GM12878 (cell line): ENCODE measurements around the gene BAK1. TPM values are rescaled to one million over a fixed set of nuclear protein-coding genes. Genes with fewer than 3 reads are reported as not detected.

ENCODE experiments used
- ATAC-seq: fragments of 200-7000 bp; cut with Tn5 transposase; 3 replicates; pipeline ENCODE4 v1.9.1; 2020; ENCODE audit warnings: mild to moderate bottlenecking, moderate library complexity
- BruUV-seq: library from RNA; stranded (reverse); fragments of 400-500 nt; replicated peaks from 2 replicates; lab custom pipeline; 2021; lab: Mats Ljungman, UMichigan
- CTCF ChIA-PET: fragments of 300-600 bp; sonication (Branson Sonifier 250); formaldehyde crosslinking; extraction: SDS; loops from one replicate; lab custom pipeline; 2021; ENCODE audit warnings: inconsistent platforms; lab: Yijun Ruan, JAX
- POLR2A ChIA-PET: fragments of 350-600 bp; formaldehyde crosslinking; extraction: SDS; loops from one replicate; lab custom pipeline; 2021; ENCODE audit warnings: inconsistent platforms; lab: Charles Lee
- RAD21 ChIA-PET: fragments of 300-600 bp; sonication (Branson Sonifier 250); formaldehyde crosslinking; loops from one replicate; lab custom pipeline; 2023; ENCODE audit warnings: antibody characterized with exemption; ENCODE audit not compliant: unreplicated experiment; lab: Charles Lee
- SMC1A ChIA-PET: fragments of 300-600 bp; sonication (Branson Sonifier 250); formaldehyde crosslinking; loops from one replicate; lab custom pipeline; 2023; ENCODE audit not compliant: unreplicated experiment, uncharacterized antibody; lab: Charles Lee
- DNase-seq: peaks from one replicate; pipeline ENCODE4 v3.0.0-alpha.2; 2011; ENCODE audit warnings: low read depth, low spot score
- FAIRE-seq: peaks from 3 replicates; lab custom pipeline; 2011; peaks lifted over from hg19 to GRCh38; lab: Jason Lieb, UNC
- H2AFZ ChIP-seq: 2 replicates; pipeline ENCODE4 v1.6.0; 2011; ENCODE audit warnings: low read depth, low read length, control low read depth; ENCODE audit not compliant: control insufficient read depth
- H3K27ac ChIP-seq: 2 replicates; pipeline ENCODE4 v1.5.1; 2011; ENCODE audit warnings: control low read depth; ENCODE audit not compliant: control insufficient read depth, insufficient read depth
- H3K27me3 ChIP-seq, 2 experiments: replicated peaks in 1 of 2; 2 replicates each; pipeline versions ENCODE4 v1.6.0 to v1.6.1; 2011; ENCODE audit warnings: low read length in 1 of 2; ENCODE audit not compliant: control insufficient read depth in 2 of 2, insufficient read depth in 2 of 2
- H3K36me3 ChIP-seq, 2 experiments: 2 replicates each; pipeline ENCODE4 v1.5.1; 2011; ENCODE audit warnings: low read length in 1 of 2; ENCODE audit not compliant: control insufficient read depth in 2 of 2, insufficient read depth in 2 of 2
- H3K4me1 ChIP-seq: 2 replicates; pipeline ENCODE4 v1.6.1; 2011; ENCODE audit warnings: mild to moderate bottlenecking, low read length, moderate library complexity, mixed read lengths; ENCODE audit not compliant: control insufficient read depth, insufficient read depth
- H3K4me2 ChIP-seq: 2 replicates; pipeline ENCODE4 v1.6.0; 2011; ENCODE audit warnings: control low read depth; ENCODE audit not compliant: control insufficient read depth, insufficient read depth
- H3K4me3 ChIP-seq: fragments of 200-600 bp; sonication (generic); 2 replicates; pipeline ENCODE4 v1.5.1; 2016
- H3K79me2 ChIP-seq: 2 replicates; pipeline ENCODE4 v1.6.0; 2011; ENCODE audit warnings: low read length; ENCODE audit not compliant: control insufficient read depth, insufficient read depth
- H3K9ac ChIP-seq: 2 replicates; pipeline ENCODE4 v1.8.0; 2011; ENCODE audit warnings: low read length, control low read depth, mixed read lengths; ENCODE audit not compliant: control insufficient read depth, insufficient read depth
- H3K9me3 ChIP-seq: replicated peaks from 3 replicates; pipeline ENCODE4 v1.5.1; 2011; ENCODE audit warnings: mild to moderate bottlenecking, low read length; ENCODE audit not compliant: control insufficient read depth, insufficient read depth
- H4K20me1 ChIP-seq: 2 replicates; pipeline ENCODE4 v1.6.0; 2011; ENCODE audit not compliant: control insufficient read depth, insufficient read depth
- BHLHE40 ChIP-seq, 2 experiments: fragments of 450-650 bp in 1 of 2; IDR thresholded peaks; 2 replicates each; pipeline ENCODE4 v1.6.1; 2011 to 2017; ENCODE audit warnings: low read depth in 2 of 2, borderline replicate concordance in 1 of 2, improper control_type of control experiment in 1 of 2, low read length in 1 of 2, mild to moderate bottlenecking in 1 of 2
- EGR1 ChIP-seq, 2 experiments: IDR thresholded peaks; 1 replicate in 1 of 2; 2 replicates in 1 of 2; pipeline ENCODE4 v1.6.1; 2011 to 2012; ENCODE audit warnings: low read depth in 2 of 2, low read length in 2 of 2, borderline replicate concordance in 1 of 2, mild to moderate bottlenecking in 1 of 2, moderate library complexity in 1 of 2
- ELK1 ChIP-seq: IDR thresholded peaks from 2 replicates; pipeline ENCODE4 v1.6.1; 2012; ENCODE audit warnings: low read depth, low read length, improper control_type of control experiment
- IKZF1 ChIP-seq: fragments of 450-650 bp; conservative IDR thresholded peaks from 2 replicates; pipeline ENCODE4 v1.6.1; 2017; ENCODE audit warnings: antibody characterized with exemption, mild to moderate bottlenecking
- JUNB ChIP-seq: IDR thresholded peaks from 2 replicates; pipeline ENCODE4 v1.6.1; 2016; ENCODE audit warnings: antibody characterized with exemption, mild to moderate bottlenecking
- POLR2AphosphoS5 ChIP-seq: IDR thresholded peaks from 2 replicates; pipeline ENCODE4 v1.6.1; 2011; ENCODE audit warnings: mild to moderate bottlenecking, low read length, inconsistent platforms
- TCF12 ChIP-seq: IDR thresholded peaks from 2 replicates; pipeline ENCODE4 v1.6.1; 2011; ENCODE audit warnings: low read depth, mild to moderate bottlenecking, low read length
- ZNF207 ChIP-seq: fragments of 450-650 bp; IDR thresholded peaks from 2 replicates; pipeline ENCODE4 v1.6.1; 2014; ENCODE audit warnings: antibody characterized with exemption, mild to moderate bottlenecking, borderline replicate concordance
- WGBS: methylation state at CpG from one replicate; pipeline ENCODE4 v1.1.6; 2016; ENCODE audit warnings: low lambda C conversion rate; ENCODE audit not compliant: insufficient replicate concordance, insufficient coverage; ENCODE audit errors: missing lambda C conversion rate; 5-methylcytosine and 5-hydroxymethylcytosine counted together
- in situ Hi-C: fragments of 300-500 bp; cut with MboI; formaldehyde crosslinking; loops from 9 replicates; pipeline ENCODE4 v1.14.3; 2018; ENCODE audit warnings: mixed read lengths
- intact Hi-C: fragments of 100-400 bp; cut with micrococcal nuclease; formaldehyde crosslinking; loops from one replicate; pipeline ENCODE4 v1.14.2; 2022; ENCODE audit not compliant: unreplicated experiment
- polyA plus RNA-seq, 11 experiments: library from polyadenylated mRNA; depleted of rRNA in 4 of 11; unstranded in 6 of 11; stranded (reverse) in 5 of 11; fragments of >200 nt; fragmentation: Nextera tagmentation in 4 of 11; fragmentation: Illumina TruSeq in 1 of 11; extraction: Ambion mirVana in 4 of 11; extraction: Trizol in 1 of 11; gene quantifications; 1 replicate in 1 of 11; 2 replicates in 10 of 11; pipeline versions ENCODE4 v1.2.1 to v1.2.3, GENCODE V29; 2011 to 2016; ENCODE audit warnings: inconsistent platforms in 2 of 11, missing spikeins in 2 of 11, low read depth in 1 of 11
- total RNA-seq, 4 experiments: library from RNA; depleted of rRNA in 3 of 4; stranded (reverse); fragments of >200 nt in 3 of 4; fragmentation: Illumina TruSeq in 1 of 4; extraction: Trizol in 1 of 4; gene quantifications; 2 replicates each; pipeline versions ENCODE4 v1.2.1 to v1.2.3, GENCODE V29; 2013 to 2021
- TF ChIP-seq, protein P1 (sequence below): fragments of 450-650 bp; conservative IDR thresholded peaks from 2 replicates; pipeline ENCODE4 v1.6.1; 2017; ENCODE audit warnings: mild to moderate bottlenecking, moderate library complexity

Gene BAK1
- total and polyA plus RNA-seq, 10 of the 15 experiments (the other 5 are each of a cell fraction or from before 2014, with no cell fraction given), result 6.3 to 65.8 (median 29.6) TPM

- Histone ChIP-seq H2AFZ (peak overlapping the region; percentile 78), H3K9ac (peak overlapping the region; percentile 96), H4K20me1 (no peaks in the 10 kb centered on the region), H3K79me2 (peaks cover 45% of the 10 kb centered on the region), H3K4me1 (peaks cover 14% of the 10 kb centered on the region), H3K4me2 (peak overlapping the region; percentile 81), H3K9me3 (no peaks in the 10 kb centered on the region), H3K27ac (peak overlapping the region; percentile 88), H3K27me3 (no peaks in the 10 kb centered on the region), H3K4me3 (peak overlapping the region; percentile 86), H3K36me3 (peaks cover 0 to 2% of the 10 kb centered on the region in 2 experiments; a peak in 2 of 4 replicates)
- DNase-seq (no peak), FAIRE-seq (no peak), ATAC-seq (peak; percentile 52)
- RAD21 ChIA-PET, result interaction anchor here (0.7 to 3.1 kb wide), 13 partner anchors 10 to 304 kb away, joined by 3 to 19 read pairs (median 5); partner anchors contain the start of genes BAK1, UQCC2 and ZBTB22
- SMC1A ChIA-PET, result interaction anchor here (0.6 to 4.9 kb wide), 7 partner anchors 8 to 705 kb away, joined by 3 to 20 read pairs (median 4); no protein-coding TSS in a partner anchor
- POLR2A ChIA-PET, result interaction anchor here (0.5 to 2.2 kb wide), 16 partner anchors 9 to 89 kb away, joined by 3 to 11 read pairs (median 4); partner anchors contain the start of gene BAK1
- BruUV-seq, result no TSS peak
- in situ Hi-C loops (no loop called here), intact Hi-C loops (no loop called here)
- TF ChIP-seq POLR2AphosphoS5, result no peak
- TF ChIP-seq ELK1, result no peak
- TF ChIP-seq TCF12, result 0 out of 2 replicates have a peak, but pooled peaks have one; percentile 23
- TF ChIP-seq, protein P1, sequence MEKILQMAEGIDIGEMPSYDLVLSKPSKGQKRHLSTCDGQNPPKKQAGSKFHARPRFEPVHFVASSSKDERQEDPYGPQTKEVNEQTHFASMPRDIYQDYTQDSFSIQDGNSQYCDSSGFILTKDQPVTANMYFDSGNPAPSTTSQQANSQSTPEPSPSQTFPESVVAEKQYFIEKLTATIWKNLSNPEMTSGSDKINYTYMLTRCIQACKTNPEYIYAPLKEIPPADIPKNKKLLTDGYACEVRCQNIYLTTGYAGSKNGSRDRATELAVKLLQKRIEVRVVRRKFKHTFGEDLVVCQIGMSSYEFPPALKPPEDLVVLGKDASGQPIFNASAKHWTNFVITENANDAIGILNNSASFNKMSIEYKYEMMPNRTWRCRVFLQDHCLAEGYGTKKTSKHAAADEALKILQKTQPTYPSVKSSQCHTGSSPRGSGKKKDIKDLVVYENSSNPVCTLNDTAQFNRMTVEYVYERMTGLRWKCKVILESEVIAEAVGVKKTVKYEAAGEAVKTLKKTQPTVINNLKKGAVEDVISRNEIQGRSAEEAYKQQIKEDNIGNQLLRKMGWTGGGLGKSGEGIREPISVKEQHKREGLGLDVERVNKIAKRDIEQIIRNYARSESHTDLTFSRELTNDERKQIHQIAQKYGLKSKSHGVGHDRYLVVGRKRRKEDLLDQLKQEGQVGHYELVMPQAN, result 0 out of 2 replicates have a peak, but pooled peaks have one; percentile 19
- no peak for TF ChIP-seq JUNB
- peak in 1 of 2 experiments; percentile 80; a peak in 2 of 3 replicates for TF ChIP-seq EGR1 (IDR thresholded peaks at IDR 0.05; ENCODE audit: borderline replicate concordance in 1 of 2, low read depth in 2 of 2, low read length in 2 of 2)
- TF ChIP-seq IKZF1, result peak; percentile 37; the same call in 1 of the 2 replicates
- no peak for TF ChIP-seq ZNF207
- TF ChIP-seq BHLHE40 (IDR thresholded peaks at IDR 0.05; ENCODE audit: borderline replicate concordance in 1 of 2, low read depth in 2 of 2, low read length in 1 of 2), result peak in 1 of 2 experiments; percentile 18; a peak in 1 of 4 replicates
- 2% methylated on average over 30 of the region's 39 CpGs for WGBS
- CTCF ChIA-PET, result interaction anchor here (0.5 to 6.0 kb wide), 13 partner anchors 10 to 405 kb away, joined by 3 to 31 read pairs (median 3); partner anchors contain the start of genes BAK1 and UQCC2
Measured at GRCh38 chr6:33621711-33622388, 41.8 kb upstream of the BAK1 start.
